Epithelial cell of prostate (primary cell): ENCODE measurements around the gene SRD5A3.
A peak's percentile ranks its signal among the peaks of the same experiment; 100 is the strongest.

ENCODE experiments used
- DNase-seq: peaks from one replicate; pipeline ENCODE4 v3.0.0-alpha.2; 2011; ENCODE audit warnings: low read depth, low spot score
- H3K27ac ChIP-seq: fragments of 450-650 bp; 2 replicates; pipeline ENCODE4 v1.5.1; 2017; ENCODE audit warnings: mild to moderate bottlenecking

The SRD5A3 gene

GRCh38 chr4:55367084-55367722 lies 21.2 kb downstream of the SRD5A3 start:
- DNase-seq: no peak

GRCh38 chr4:55369968-55370367 lies 23.9 kb downstream of the SRD5A3 start:
- H3K27ac ChIP-seq: no peak overlapping the region
- DNase-seq: no peak

More at GRCh38 chr4:55367084-55367722, 21.2 kb downstream of the SRD5A3 start:
- no peak overlapping the region for H3K27ac ChIP-seq

- no peak overlapping the region for H3K27ac ChIP-seq
- DNase-seq: no peak
Observed at GRCh38 chr4:55372259-55372658, 26.2 kb downstream of the SRD5A3 start.

GRCh38 chr4:55373461-55373860 lies 27.4 kb downstream of the SRD5A3 start:
- no peak for DNase-seq
- H3K27ac ChIP-seq: no peak overlapping the region

- H3K27ac ChIP-seq: no peak overlapping the region
- no peak for DNase-seq
Observed at GRCh38 chr4:55376698-55377097, 30.7 kb downstream of the SRD5A3 start.

- DNase-seq: peak; percentile 65
- H3K27ac ChIP-seq: peak overlapping the region; percentile 65
Observed at GRCh38 chr4:55378617-55379467, 32.8 kb downstream of the SRD5A3 start.

- DNase-seq: no peak
- H3K27ac ChIP-seq: no peak overlapping the region
Observed at GRCh38 chr4:55380576-55380975, 34.5 kb downstream of the SRD5A3 start.

- no peak overlapping the region for H3K27ac ChIP-seq
- DNase-seq: no peak
Observed at GRCh38 chr4:55381502-55381901, 35.5 kb downstream of the SRD5A3 start.

- DNase-seq: no peak
- H3K27ac ChIP-seq: no peak overlapping the region
Observed at GRCh38 chr4:55382488-55383003, 36.5 kb downstream of the SRD5A3 start.

GRCh38 chr4:55385201-55385649 lies 39.2 kb downstream of the SRD5A3 start:
- H3K27ac ChIP-seq: no peak overlapping the region
- DNase-seq: no peak

GRCh38 chr4:55386073-55386472 lies 40.0 kb downstream of the SRD5A3 start:
- H3K27ac ChIP-seq: no peak overlapping the region
- no peak for DNase-seq

- DNase-seq: no peak
- no peak overlapping the region for H3K27ac ChIP-seq
Observed at GRCh38 chr4:55386840-55387239, 40.8 kb downstream of the SRD5A3 start.

- no peak overlapping the region for H3K27ac ChIP-seq
- no peak for DNase-seq
Observed at GRCh38 chr4:55393461-55394320, 47.6 kb downstream of the SRD5A3 start.

- no peak for DNase-seq
- peak overlapping the region; percentile 89 for H3K27ac ChIP-seq
Observed at GRCh38 chr4:55395218-55395528, 49.1 kb downstream of the SRD5A3 start.

- DNase-seq: peak; percentile 64
- H3K27ac ChIP-seq: peak within 1 kb of the TSS; percentile 89
Observed at GRCh38 chr4:55395529-55396307, 49.7 kb downstream of the SRD5A3 start, which contains the start of gene TMEM165. Gene TMEM165 (plus strand): TSS chr4:55395957. CDS start chr4:55396190, 233 bp downstream.

- peak overlapping the region; percentile 89 for H3K27ac ChIP-seq
- no peak for DNase-seq
Observed at GRCh38 chr4:55396308-55397125, 50.5 kb downstream of the SRD5A3 start.

- no peak for DNase-seq
- peak overlapping the region; percentile 89 for H3K27ac ChIP-seq
Observed at GRCh38 chr4:55397126-55397436, 51.0 kb downstream of the SRD5A3 start.

- no peak for DNase-seq
- peak overlapping the region; percentile 89 for H3K27ac ChIP-seq
Observed at GRCh38 chr4:55397520-55398321, 51.7 kb downstream of the SRD5A3 start.
